Effector memory CD4-positive, alpha-beta T cell (primary cell): ENCODE measurements around the gene ORMDL1.

Experiments used
- DNase-seq, 3 donors: peaks; one replicate each; pipeline ENCODE4 v3.0.0-alpha.2; 2020
- H3K27ac ChIP-seq: 2 replicates; pipeline ENCODE4 v1.7.0; 2013; ENCODE audit warnings: mild to moderate bottlenecking, low read length, moderate library complexity; ENCODE audit not compliant: insufficient read depth, poor library complexity, severe bottlenecking
- H3K27me3 ChIP-seq: replicated peaks from 2 replicates; pipeline ENCODE4 v1.7.0; 2013; ENCODE audit warnings: mild to moderate bottlenecking, low read length; ENCODE audit not compliant: insufficient read depth, control insufficient read depth, poor library complexity, severe bottlenecking
- H3K36me3 ChIP-seq: 2 replicates; pipeline ENCODE4 v1.7.0; 2013; ENCODE audit warnings: mild to moderate bottlenecking, low read length, moderate library complexity; ENCODE audit not compliant: control insufficient read depth, insufficient read depth
- H3K4me1 ChIP-seq: 2 replicates; pipeline ENCODE4 v1.7.0; 2013; ENCODE audit warnings: low read length, mild to moderate bottlenecking; ENCODE audit not compliant: control insufficient read depth, insufficient read depth, poor library complexity, severe bottlenecking
- H3K4me3 ChIP-seq: 2 replicates; pipeline ENCODE4 v1.7.0; 2013; ENCODE audit warnings: low read length, low read depth, mild to moderate bottlenecking; ENCODE audit not compliant: insufficient read depth, poor library complexity, severe bottlenecking
- H3K9me3 ChIP-seq: 2 replicates; pipeline ENCODE4 v1.7.0; 2013; ENCODE audit warnings: mild to moderate bottlenecking, low read length, moderate library complexity; ENCODE audit not compliant: control insufficient read depth
- total RNA-seq, 3 donors: gene quantifications; one replicate each; lab custom pipeline; 2026; lab: John Stamatoyannopoulos, UW

Gene ORMDL1
- 73.5 to 120 (median 79.2) reads per million in 3 donors for total RNA-seq

GRCh38 chr2:189783927-189784867 lies at the start of gene ORMDL1, which contains the start of gene PMS1:
Gene ORMDL1 (minus strand): TSS chr2:189784339. CDS start chr2:189782595, 1,744 bp downstream.
Gene PMS1 (plus strand): TSS chr2:189784450. CDS start chr2:189791810, 7,360 bp downstream.
- Histone ChIP-seq H3K27me3 (no peaks in the 10 kb centered on the region), H3K9me3 (no peaks in the 10 kb centered on the region), H3K27ac (peak within 1 kb of the TSS; percentile 94), H3K4me3 (peak within 1 kb of the TSS; percentile 86), H3K4me1 (peaks cover 18% of the 10 kb centered on the region), H3K36me3 (peaks cover 19% of the 10 kb centered on the region)
- peak; percentile 86 to 91 (median 90) for DNase-seq

- Histone ChIP-seq H3K4me3 (no peak overlapping the region), H3K36me3 (no peaks in the 10 kb centered on the region), H3K27me3 (no peaks in the 10 kb centered on the region), H3K27ac (no peak overlapping the region), H3K9me3 (no peaks in the 10 kb centered on the region), H3K4me1 (no peaks in the 10 kb centered on the region)
- no peak for DNase-seq
Observed at GRCh38 chr2:189830510-189830909, 46.4 kb upstream of the ORMDL1 start.

- DNase-seq: no peak
- H3K4me3 ChIP-seq: no peak overlapping the region
- H3K27ac ChIP-seq: no peak overlapping the region
- no peaks in the 10 kb centered on the region for H3K27me3 ChIP-seq
- no peaks in the 10 kb centered on the region for H3K4me1 ChIP-seq
- no peaks in the 10 kb centered on the region for H3K36me3 ChIP-seq
- H3K9me3 ChIP-seq: no peaks in the 10 kb centered on the region
Observed at GRCh38 chr2:189829102-189829833, 45.1 kb upstream of the ORMDL1 start.

- no peaks in the 10 kb centered on the region for H3K27me3 ChIP-seq
- H3K4me3 ChIP-seq: no peak overlapping the region
- H3K9me3 ChIP-seq: no peaks in the 10 kb centered on the region
- no peaks in the 10 kb centered on the region for H3K36me3 ChIP-seq
- H3K27ac ChIP-seq: no peak overlapping the region
- no peak for DNase-seq
- no peaks in the 10 kb centered on the region for H3K4me1 ChIP-seq
Observed at GRCh38 chr2:189826039-189826438, 41.9 kb upstream of the ORMDL1 start.

GRCh38 chr2:189824694-189825396 lies 40.7 kb upstream of the ORMDL1 start:
- DNase-seq: no peak
- no peaks in the 10 kb centered on the region for H3K27me3 ChIP-seq

DNA sequence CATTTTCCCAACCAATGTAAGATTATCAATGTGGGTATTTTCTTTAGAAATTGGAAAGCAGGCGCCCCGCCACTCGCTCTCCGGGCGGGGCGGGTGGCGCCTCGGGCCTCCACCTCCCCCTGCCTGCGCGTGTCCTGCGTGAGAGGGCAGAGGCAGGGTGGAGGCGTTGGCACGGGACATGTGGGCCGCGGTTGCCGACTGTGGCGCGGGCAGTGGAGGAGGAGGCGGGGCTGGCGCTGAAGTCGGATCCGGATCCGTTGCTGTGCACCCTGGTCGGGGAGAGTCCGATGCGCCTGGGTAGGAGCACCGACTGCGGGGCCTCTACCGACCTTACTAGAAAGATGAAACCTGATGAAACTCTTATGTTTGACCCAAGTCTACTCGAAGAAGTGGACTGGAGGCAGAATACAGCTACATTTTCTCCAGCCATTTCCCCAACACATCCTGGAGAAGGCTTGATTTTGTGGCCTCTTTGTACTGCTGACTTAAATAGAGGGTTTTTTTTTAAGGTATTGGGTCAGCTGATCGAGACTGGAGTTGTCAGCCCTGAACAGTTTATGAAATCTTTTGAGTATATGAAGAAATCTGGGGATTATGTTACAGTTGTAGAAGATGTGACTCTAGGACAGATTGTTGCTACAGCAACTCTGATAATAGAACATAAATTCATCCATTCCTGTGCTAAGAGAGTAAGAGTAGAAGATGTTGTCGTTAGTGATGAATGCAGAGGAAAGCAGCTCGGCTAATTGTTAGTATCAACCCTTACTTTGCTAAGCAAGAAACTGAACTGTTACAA lies 38.0 kb upstream of the ORMDL1 start:
- H3K27ac ChIP-seq: no peak overlapping the region

More at GRCh38 chr2:189824694-189825396, 40.7 kb upstream of the ORMDL1 start:
- Histone ChIP-seq H3K9me3 (no peaks in the 10 kb centered on the region), H3K36me3 (no peaks in the 10 kb centered on the region), H3K4me1 (no peaks in the 10 kb centered on the region), H3K4me3 (no peak overlapping the region), H3K27ac (no peak overlapping the region)

GRCh38 chr2:189819297-189819704 lies 35.2 kb upstream of the ORMDL1 start:
- DNase-seq: no peak
- Histone ChIP-seq H3K27me3 (no peaks in the 10 kb centered on the region), H3K9me3 (no peaks in the 10 kb centered on the region), H3K4me3 (no peak overlapping the region), H3K4me1 (no peaks in the 10 kb centered on the region), H3K36me3 (no peaks in the 10 kb centered on the region), H3K27ac (no peak overlapping the region)

More for the DNA sequence above, 38.0 kb upstream of the ORMDL1 start:
- no peak overlapping the region for H3K4me3 ChIP-seq
- H3K9me3 ChIP-seq: no peaks in the 10 kb centered on the region
- no peaks in the 10 kb centered on the region for H3K27me3 ChIP-seq
- no peaks in the 10 kb centered on the region for H3K4me1 ChIP-seq
- no peak for DNase-seq
- H3K36me3 ChIP-seq: no peaks in the 10 kb centered on the region

- Histone ChIP-seq H3K9me3 (no peaks in the 10 kb centered on the region), H3K27ac (no peak overlapping the region), H3K4me1 (no peaks in the 10 kb centered on the region), H3K27me3 (no peaks in the 10 kb centered on the region), H3K4me3 (no peak overlapping the region), H3K36me3 (no peaks in the 10 kb centered on the region)
- DNase-seq: no peak
Observed at GRCh38 chr2:189818249-189819038, 34.3 kb upstream of the ORMDL1 start.
